Tibial nerve (tissue), 4 donors: Measurements from ENCODE around the gene GPR152.

Source experiments
- EP300 ChIP-seq, 2 donors: sonication (generic); formaldehyde crosslinking; IDR thresholded peaks; one replicate each; pipeline ENCODE4 v1.6.1; 2017; ENCODE audit warnings: antibody characterized with exemption in 2 of 2, mild to moderate bottlenecking in 1 of 2
- POLR2A ChIP-seq, 2 donors: fragments of 450-650 bp; IDR thresholded peaks; one replicate each; pipeline ENCODE4 v1.6.1; 2017; ENCODE audit warnings: antibody characterized with exemption in 2 of 2, mild to moderate bottlenecking in 2 of 2, moderate library complexity in 2 of 2
- TF ChIP-seq, protein P1 (sequence below), 5 experiments: fragments of 200-600 bp in 3 of 5; fragments of 450-650 bp in 2 of 5; sonication (generic) in 3 of 5; IDR thresholded peaks; one replicate each; pipeline ENCODE4 v1.5.1; 2016 to 2019; ENCODE audit warnings: antibody characterized with exemption in 5 of 5, mild to moderate bottlenecking in 3 of 5, moderate library complexity in 2 of 5

DNA sequence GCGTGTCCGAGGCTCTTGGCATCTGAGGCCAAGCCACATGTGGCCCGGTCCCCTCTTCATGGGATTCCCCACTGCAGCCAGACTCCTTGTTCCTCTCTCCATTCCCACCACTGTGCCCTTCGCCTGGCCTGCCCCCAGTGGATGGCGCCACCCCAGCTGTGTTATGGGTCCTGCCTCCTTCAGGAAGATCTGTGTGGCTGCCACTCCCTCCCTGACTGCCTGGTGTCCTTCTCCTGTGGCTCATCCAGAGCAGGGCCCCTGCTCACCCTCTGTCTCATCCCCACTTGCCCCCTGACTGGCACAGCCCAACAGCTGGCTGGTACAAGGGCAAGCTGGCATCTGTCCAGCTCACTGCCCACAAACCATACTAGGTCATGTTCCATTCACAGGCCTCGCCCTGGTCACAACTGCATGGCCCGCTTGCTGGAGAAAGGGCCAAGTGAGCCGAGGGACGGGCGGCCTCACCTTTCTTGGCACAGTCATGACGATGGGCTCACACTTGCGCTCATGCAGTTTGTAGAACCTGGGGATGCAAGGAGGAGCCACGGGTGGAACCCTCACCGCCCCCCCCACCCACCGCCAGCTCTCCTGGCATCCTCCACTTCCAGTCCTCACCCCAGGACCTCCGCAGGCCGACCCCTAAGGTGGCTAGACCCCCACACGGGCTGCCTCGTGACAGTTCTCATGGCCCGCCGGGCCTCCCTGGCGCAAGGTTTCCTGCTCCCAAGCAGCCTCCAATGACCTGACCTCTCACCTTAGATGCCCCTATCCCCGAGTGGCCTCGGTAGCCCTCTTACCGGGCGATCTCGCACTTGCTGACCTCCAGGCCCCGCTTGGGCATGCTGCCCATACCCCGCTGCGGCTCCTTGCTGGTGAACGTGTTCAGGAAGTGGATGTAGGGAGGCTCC, 13.0 kb downstream of the GPR152 start:
- TF ChIP-seq EP300 (IDR thresholded peaks at IDR 0.05) (peak in 1 of 2 donors; percentile 15), POLR2A (IDR thresholded peaks at IDR 0.05) (no peak)
- TF ChIP-seq, protein P1, sequence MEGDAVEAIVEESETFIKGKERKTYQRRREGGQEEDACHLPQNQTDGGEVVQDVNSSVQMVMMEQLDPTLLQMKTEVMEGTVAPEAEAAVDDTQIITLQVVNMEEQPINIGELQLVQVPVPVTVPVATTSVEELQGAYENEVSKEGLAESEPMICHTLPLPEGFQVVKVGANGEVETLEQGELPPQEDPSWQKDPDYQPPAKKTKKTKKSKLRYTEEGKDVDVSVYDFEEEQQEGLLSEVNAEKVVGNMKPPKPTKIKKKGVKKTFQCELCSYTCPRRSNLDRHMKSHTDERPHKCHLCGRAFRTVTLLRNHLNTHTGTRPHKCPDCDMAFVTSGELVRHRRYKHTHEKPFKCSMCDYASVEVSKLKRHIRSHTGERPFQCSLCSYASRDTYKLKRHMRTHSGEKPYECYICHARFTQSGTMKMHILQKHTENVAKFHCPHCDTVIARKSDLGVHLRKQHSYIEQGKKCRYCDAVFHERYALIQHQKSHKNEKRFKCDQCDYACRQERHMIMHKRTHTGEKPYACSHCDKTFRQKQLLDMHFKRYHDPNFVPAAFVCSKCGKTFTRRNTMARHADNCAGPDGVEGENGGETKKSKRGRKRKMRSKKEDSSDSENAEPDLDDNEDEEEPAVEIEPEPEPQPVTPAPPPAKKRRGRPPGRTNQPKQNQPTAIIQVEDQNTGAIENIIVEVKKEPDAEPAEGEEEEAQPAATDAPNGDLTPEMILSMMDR (IDR thresholded peaks at IDR 0.05), result peak in 1 of 5 experiments; percentile 13
